GM23248 (cell line): Measurements from ENCODE around the gene MYO5B.

Experiments
- EZH2 ChIP-seq: fragments of 200-600 bp; sonication (generic); IDR thresholded peaks from 2 replicates; pipeline ENCODE4 v1.6.1; 2018; ENCODE audit warnings: antibody characterized with exemption, mild to moderate bottlenecking; ENCODE audit not compliant: insufficient read depth, poor library complexity, severe bottlenecking
- EZH2phosphoT487 ChIP-seq: fragments of 200-600 bp; sonication (generic); IDR thresholded peaks from 2 replicates; pipeline ENCODE4 v1.6.1; 2018; ENCODE audit warnings: antibody characterized with exemption, moderate library complexity, mild to moderate bottlenecking, low read depth; ENCODE audit not compliant: insufficient read depth

GRCh38 chr18:49839012-49839411 is 355.9 kb downstream of the MYO5B start:
- no peak for TF ChIP-seq EZH2
- TF ChIP-seq EZH2phosphoT487, result no peak
